Thyroid gland (tissue), 4 donors: ENCODE measurements around the gene ST7L.

Experiments used
- CTCF ChIP-seq, 6 experiments: fragments of 200-600 bp in 3 of 6; fragments of 450-650 bp in 3 of 6; sonication (generic) in 3 of 6; IDR thresholded peaks; one replicate each; pipeline ENCODE4 v1.5.1; 2016 to 2019; ENCODE audit warnings: antibody characterized with exemption in 6 of 6, mild to moderate bottlenecking in 2 of 6, inconsistent platforms in 1 of 6, moderate library complexity in 1 of 6
- POLR2A ChIP-seq, 2 donors: fragments of 450-650 bp; IDR thresholded peaks; one replicate each; pipeline ENCODE4 v1.6.1; 2017; ENCODE audit warnings: antibody characterized with exemption in 2 of 2, mild to moderate bottlenecking in 2 of 2, moderate library complexity in 1 of 2

GRCh38 chr1:112532064-112532463, 86.9 kb downstream of the ST7L start:
- no peak for TF ChIP-seq CTCF (IDR thresholded peaks at IDR 0.05)
- no peak for TF ChIP-seq POLR2A (IDR thresholded peaks at IDR 0.05)
